SK-N-MC (cell line): ENCODE results near the gene FARP2.

Experiments used
- EZH2 ChIP-seq: fragments of 200-600 bp; sonication (generic); IDR thresholded peaks from one replicate; pipeline ENCODE4 v1.6.1; 2017; ENCODE audit warnings: antibody characterized with exemption
- POLR2AphosphoS5 ChIP-seq: IDR thresholded peaks from 2 replicates; pipeline ENCODE4 v1.6.1; 2012; ENCODE audit warnings: mild to moderate bottlenecking, low read depth, low read length, borderline replicate concordance

GRCh38 chr2:241350878-241351639 lies 5.0 kb upstream of the FARP2 start:
- TF ChIP-seq POLR2AphosphoS5 (no peak), EZH2 (no peak)
